NCI-H524 treated with DMSO at 0.1 percent for 48 hours (cell line): ENCODE data around the gene DEPDC1B.
"Not testable (repeated sequence)": the region's sequence is repeated elsewhere in the genome, so short reads cannot be mapped to it uniquely, and the experiment has no call there.

Experiments used
- DNase-seq: peaks from one replicate; lab custom pipeline; 2025; lab: John Stamatoyannopoulos, UW

DEPDC1B gene, protein sequence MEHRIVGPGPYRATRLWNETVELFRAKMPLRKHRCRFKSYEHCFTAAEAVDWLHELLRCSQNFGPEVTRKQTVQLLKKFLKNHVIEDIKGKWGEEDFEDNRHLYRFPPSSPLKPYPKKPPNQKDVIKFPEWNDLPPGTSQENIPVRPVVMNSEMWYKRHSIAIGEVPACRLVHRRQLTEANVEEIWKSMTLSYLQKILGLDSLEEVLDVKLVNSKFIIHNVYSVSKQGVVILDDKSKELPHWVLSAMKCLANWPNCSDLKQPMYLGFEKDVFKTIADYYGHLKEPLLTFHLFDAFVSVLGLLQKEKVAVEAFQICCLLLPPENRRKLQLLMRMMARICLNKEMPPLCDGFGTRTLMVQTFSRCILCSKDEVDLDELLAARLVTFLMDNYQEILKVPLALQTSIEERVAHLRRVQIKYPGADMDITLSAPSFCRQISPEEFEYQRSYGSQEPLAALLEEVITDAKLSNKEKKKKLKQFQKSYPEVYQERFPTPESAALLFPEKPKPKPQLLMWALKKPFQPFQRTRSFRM

DNA sequence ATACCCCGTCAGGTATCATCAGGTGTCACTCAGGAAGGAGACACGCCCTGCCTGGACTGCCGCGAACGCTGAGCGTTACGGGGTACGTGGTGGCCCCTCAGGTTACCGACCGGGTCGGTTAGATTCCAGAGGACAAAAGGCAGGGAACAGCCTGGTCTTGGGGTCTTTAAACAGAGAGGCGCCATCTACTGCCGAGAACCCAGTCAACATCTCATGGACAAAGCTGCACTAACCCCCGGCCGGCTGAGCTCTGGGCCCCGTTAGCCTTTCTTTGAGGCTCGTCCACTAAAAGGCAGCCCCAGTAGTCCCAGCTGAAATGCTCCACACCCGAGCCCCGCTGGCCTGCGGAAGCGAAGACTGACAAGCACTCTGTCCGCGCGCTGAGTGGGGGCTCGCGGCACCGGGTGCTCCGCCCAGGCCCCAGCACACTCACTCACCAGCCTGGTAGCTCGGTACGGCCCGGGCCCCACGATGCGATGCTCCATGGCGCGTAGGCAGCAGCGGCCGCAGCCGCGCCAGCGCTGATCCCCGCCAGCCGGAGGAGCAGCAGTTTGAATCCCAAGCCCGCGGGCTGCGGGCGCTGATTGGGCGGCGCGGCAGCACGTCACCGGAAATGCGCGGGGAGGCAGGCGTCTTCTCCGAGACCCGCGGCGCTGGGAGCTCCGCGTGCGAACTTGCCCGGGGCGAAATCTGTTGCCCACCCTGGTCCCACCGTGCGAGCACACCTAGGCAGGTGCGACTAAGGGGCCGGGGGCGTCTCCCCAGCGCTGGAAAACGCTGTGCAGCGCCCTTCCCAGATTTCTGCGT, at the start of gene DEPDC1B:
TSS of gene DEPDC1B (minus strand) at position 558 of the 807 bp plus-strand sequence. CDS start at position 485, 73 bp downstream.
- DNase-seq = peak; percentile 63

DNA sequence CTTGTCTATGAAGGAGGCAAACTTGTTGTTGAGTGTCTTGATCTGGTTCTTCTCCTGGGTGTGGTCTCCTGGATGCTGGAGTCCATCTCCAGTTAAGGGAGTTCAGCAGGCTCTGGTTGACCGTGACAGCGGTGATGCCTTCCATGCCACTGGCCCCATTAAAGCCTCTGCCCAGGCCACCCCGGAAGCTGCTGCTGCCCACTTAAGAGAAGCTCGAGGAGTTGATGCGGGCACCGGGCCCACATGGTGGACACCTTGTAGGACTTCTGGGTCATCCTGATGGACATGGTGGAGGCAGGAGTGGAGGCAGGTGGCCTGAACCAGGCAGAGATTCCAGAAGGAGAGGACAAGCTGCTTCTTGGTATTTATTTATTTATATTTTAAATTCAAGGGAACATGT, 44.7 kb upstream of the DEPDC1B start:
- no peak for DNase-seq

GRCh38 chr5:60743511-60744314, 43.7 kb upstream of the DEPDC1B start:
- DNase-seq = no peak

DNA sequence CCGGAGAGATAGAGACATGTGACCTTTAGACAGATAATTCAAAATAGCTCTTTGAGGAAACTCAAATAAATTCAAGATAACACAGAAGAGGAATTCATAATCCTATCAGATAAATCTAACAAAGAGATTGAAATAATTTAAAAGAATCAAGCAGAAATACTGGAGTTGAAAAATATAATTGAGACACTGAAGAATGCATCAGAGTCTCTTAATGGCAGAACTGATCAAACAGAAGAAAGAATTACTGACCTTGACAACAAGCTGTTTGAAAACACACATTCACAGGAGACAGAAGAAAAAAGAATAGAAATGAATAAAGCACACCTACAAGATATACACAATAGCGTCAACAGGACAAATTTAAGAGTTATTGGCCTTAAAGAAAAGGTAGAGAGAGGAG, 40.4 kb upstream of the DEPDC1B start:
- no peak for DNase-seq

DNA sequence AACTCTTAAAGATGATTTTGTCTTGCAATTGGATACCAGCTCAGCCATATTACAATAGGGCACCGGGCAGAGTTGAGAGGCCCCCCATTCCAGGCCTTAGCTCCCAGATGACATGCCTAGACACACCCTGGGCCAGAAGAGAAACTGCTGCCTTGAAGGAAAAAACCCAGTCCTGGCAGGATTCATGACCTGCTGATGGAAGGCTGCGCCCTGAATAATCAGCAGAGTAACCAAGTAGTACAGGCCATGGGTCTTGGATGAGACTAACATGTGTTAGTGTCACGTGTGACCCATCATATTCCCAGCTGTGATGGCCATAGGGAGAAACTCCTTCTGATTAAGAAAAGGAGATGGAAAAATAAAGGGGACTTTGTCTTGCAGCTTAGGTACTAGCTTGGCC, 39.0 kb upstream of the DEPDC1B start:
- no peak for DNase-seq

DNA sequence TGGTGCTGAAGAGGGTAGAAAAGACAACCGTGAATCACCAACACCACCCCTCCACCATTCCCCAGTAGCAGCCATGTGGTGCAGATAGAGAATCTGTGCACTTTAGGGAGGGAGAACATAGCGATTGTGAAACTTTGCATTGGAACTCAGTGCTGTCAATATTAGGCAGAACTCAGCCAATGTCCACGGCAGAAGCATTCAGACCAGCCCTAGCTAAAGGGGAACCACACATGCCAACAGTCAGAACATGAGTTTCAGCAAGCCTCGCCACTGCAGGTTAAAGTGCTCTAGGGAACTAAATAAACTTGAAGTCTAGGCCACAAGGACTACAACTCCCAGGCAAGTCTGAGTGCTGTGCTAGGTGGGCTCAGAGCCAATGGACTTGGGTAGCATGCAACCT, 38.5 kb upstream of the DEPDC1B start:
- no peak for DNase-seq

DNA sequence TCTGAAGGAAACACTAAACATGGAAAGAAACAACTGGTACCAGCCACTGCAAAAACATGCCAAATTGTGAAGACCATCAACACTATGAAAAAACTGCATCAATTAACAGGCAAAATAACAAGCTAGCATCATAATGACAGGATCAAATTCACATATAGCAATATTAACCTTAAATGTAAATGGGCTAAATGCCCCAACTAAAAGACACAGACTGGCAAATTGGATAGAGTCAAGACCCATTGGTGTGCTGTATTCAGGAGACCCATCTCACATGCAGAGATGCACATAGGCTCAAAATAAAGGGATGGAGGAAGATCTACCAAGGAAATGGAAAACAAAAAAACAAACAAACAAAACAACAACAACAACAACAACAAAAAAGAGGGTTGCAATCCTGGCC, 30.9 kb upstream of the DEPDC1B start:
- DNase-seq = not testable (repeated sequence)

DNA sequence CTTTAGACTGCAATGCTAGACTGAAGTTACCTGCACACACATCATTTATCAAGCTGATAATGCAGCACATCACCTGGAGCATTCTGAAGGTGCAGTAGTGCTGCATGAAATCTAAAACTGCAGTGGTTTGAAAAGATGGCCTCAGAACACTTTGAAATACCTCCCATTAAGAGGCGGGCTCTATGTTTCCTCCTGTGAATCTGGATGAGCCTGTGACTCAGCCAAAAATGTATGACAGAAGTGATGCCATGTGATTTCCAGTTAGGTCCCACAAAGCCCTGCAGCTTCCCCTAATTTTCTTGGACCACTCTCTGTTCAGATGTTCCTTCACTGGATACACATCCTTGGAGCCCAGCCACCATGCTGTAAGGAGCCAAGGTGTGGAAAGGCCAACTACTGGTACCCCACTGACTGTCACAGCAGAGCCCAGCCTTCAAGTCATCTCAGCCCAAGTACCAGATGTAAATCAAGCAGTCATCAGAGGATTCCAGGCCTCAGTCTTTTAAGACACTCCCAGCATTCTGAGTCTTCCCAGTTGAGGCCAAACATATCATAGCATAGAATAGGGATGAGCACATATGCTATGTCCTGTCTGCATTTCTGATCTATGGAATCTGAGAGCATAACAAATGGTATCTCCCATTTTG, 27.2 kb upstream of the DEPDC1B start:
- no peak for DNase-seq

GRCh38 chr5:60724126-60724525, 24.2 kb upstream of the DEPDC1B start:
- no peak for DNase-seq

GRCh38 chr5:60722416-60722815, 22.4 kb upstream of the DEPDC1B start:
- no peak for DNase-seq

DNA sequence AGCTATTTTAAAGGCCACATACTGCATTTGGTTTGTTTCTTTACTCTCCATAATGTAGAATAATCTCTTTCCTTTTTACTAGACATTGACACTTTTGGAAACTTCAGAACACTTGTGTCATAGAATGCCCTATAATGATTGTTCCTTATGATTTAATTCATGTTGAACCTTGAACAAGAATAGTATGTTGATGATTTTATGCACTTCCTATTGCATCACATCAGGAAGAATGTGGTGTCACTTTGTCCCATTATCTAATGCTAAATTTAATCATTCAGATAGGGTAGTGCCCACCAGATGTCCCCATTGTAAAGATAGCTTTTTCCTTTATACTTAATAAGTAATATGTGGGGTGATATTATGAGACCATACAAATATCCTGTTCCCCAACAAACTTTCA, 19.4 kb upstream of the DEPDC1B start:
- no peak for DNase-seq

- DNase-seq = no peak
Observed at GRCh38 chr5:60718166-60718892, 18.4 kb upstream of the DEPDC1B start.

- not testable (repeated sequence) for DNase-seq
Observed at GRCh38 chr5:60715201-60715928, 15.4 kb upstream of the DEPDC1B start.

- DNase-seq = no peak
Observed at GRCh38 chr5:60712950-60713349, 13.0 kb upstream of the DEPDC1B start.

GRCh38 chr5:60711892-60712291, 11.9 kb upstream of the DEPDC1B start:
- DNase-seq = not testable (repeated sequence)

DNA sequence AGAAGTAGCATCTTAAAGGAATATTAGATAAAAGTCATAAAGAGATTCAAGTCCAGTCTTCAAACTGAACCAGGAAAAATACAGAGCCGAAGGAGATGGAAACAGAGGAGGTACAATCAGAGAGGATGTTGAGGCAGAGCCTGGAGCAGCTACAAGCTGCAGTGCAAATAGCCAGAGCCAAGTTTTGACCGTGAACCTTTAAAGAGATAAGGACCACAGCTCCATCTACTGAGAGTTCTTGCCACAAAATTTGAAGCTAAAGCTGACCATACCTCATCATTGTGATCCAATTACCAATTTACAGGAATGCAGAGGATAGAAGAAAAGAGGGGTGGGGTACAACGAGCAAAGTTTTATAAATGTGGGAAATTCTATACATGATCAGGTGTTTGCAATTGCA, 10.4 kb upstream of the DEPDC1B start:
- no peak for DNase-seq

- no peak for DNase-seq
Observed at GRCh38 chr5:60705144-60705543, 5.2 kb upstream of the DEPDC1B start.

- DNase-seq = no peak
Observed at GRCh38 chr5:60703944-60704343, 4.0 kb upstream of the DEPDC1B start.

- DNase-seq = no peak
Observed at GRCh38 chr5:60701321-60701968, 1.5 kb upstream of the DEPDC1B start.

DNA sequence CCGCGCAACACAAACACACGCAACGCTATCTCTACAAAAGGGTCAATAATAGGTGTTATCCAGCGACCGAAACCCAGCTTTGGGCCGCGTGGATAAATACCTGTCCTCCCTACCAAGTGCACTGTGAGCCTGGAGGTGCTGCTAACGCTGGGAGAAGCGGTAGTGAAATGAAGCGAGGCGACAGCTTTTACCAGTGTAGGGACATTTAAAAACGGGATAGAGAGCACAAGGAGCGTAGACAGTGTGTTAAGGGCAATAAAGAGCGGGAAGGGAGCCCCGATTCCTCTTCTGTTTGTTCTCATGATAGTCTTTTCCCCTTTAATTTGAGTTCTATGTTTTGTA, 421 bp upstream of the DEPDC1B start:
- no peak for DNase-seq
